ENCODE results near the gene LRRC27.

GRCh38 chr10:132356621-132357195 is 24.7 kb downstream of the LRRC27 start:
- no peak for TF ChIP-seq CTCF (conservative IDR thresholded peaks at IDR 0.05 in 1 of 2, IDR thresholded peaks at IDR 0.05 in 1 of 2; ENCODE audit: low read depth in 1 of 2, low read length in 2 of 2)
- no peak for TF ChIP-seq EZH2 (IDR thresholded peaks at IDR 0.05; ENCODE audit: low read length, missing control alignments)
